Ovary (tissue), 3 donors: ENCODE data around the gene ARHGAP19.

Source experiments
- CTCF ChIP-seq, 3 donors: fragments of 450-650 bp in 2 of 3; fragments of 200-600 bp in 1 of 3; IDR thresholded peaks; one replicate each; pipeline versions ENCODE4 v1.5.1 to v1.8.0; 2016 to 2022; ENCODE audit warnings: antibody characterized with exemption in 3 of 3, mild to moderate bottlenecking in 1 of 3
- EP300 ChIP-seq: sonication (generic); formaldehyde crosslinking; IDR thresholded peaks from one replicate; pipeline ENCODE4 v1.6.1; 2017; ENCODE audit warnings: antibody characterized with exemption
- POLR2A ChIP-seq: fragments of 450-650 bp; IDR thresholded peaks from one replicate; pipeline ENCODE4 v1.6.1; 2017; ENCODE audit warnings: antibody characterized with exemption, mild to moderate bottlenecking, moderate library complexity
- donor health status: DM: no; HTN: no; CAD: no.

- no peak for TF ChIP-seq CTCF (IDR thresholded peaks at IDR 0.05)
- no peak for TF ChIP-seq EP300
- no peak for TF ChIP-seq POLR2A
Observed at GRCh38 chr10:97267671-97268070, 24.8 kb downstream of the ARHGAP19 start.
